ENCODE results near the gene NT5M.

DNA sequence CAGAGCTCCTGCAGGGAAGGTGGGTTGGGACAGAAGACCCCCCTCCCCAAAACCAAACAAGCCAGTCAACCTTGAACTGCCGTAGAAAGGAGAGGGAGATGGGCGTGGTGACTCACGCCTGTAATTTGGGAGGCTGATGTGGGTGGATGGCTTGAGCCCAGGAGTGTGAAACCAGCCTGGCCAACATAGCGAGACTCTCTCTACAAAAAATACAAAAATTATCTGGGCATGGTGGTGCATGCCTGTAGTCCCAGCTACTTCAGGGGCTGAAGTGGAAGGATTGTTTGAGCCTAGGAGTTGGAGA lies 42.1 kb downstream of the NT5M start:
- TF ChIP-seq POLR2AphosphoS5 (IDR thresholded peaks at IDR 0.05; ENCODE audit: low read depth, low read length) (no peak), POLR2A (IDR thresholded peaks at IDR 0.05; ENCODE audit: low read depth, low read length) (no peak)
